Liver (tissue), 3 donors: ENCODE results near the gene HNRNPDL.

Source experiments
- CTCF ChIP-seq: fragments of 150-350 bp; IDR thresholded peaks from 2 replicates; pipeline ENCODE4 v1.5.1; 2017; ENCODE audit warnings: improper control_type of control experiment, low read depth, low read length; ENCODE audit not compliant: missing input control
- EGR1 ChIP-seq, 2 donors: IDR thresholded peaks; 2 replicates each; pipeline ENCODE4 v1.6.1; 2016 to 2018; ENCODE audit warnings: antibody characterized with exemption in 2 of 2, low read depth in 2 of 2
- FOXA1 ChIP-seq: IDR thresholded peaks from 2 replicates; pipeline ENCODE4 v1.6.1; 2016; ENCODE audit warnings: antibody characterized with exemption
- HNF4A ChIP-seq, 2 donors: conservative IDR thresholded peaks; 2 replicates each; pipeline ENCODE4 v1.6.1; 2016; ENCODE audit warnings: antibody characterized with exemption in 2 of 2, mild to moderate bottlenecking in 2 of 2
- SP1 ChIP-seq: IDR thresholded peaks from 2 replicates; pipeline ENCODE4 v1.6.1; 2018; ENCODE audit warnings: antibody characterized with exemption, mild to moderate bottlenecking
- ZBTB33 ChIP-seq: IDR thresholded peaks from 2 replicates; pipeline ENCODE4 v1.6.1; 2016; ENCODE audit warnings: antibody characterized with exemption
- donor health status: healthy.
- donor health status: healthy.

- TF ChIP-seq CTCF (no peak), EGR1 (IDR thresholded peaks at IDR 0.05; ENCODE audit: low read depth in 2 of 2) (no peak), FOXA1 (no peak), ZBTB33 (no peak), HNF4A (conservative IDR thresholded peaks at IDR 0.05) (no peak), SP1 (no peak)
These were observed 49.0 kb downstream of the HNRNPDL start for GRCh38 chr4:82381235-82381634.
